ENCODE measurements around the gene NTNG1.
"Not testable (repeated sequence)": the region's sequence is repeated elsewhere in the genome, so short reads cannot be mapped to it uniquely, and the experiment has no call there.

NTNG1 gene

GRCh38 chr1:107202007-107202406 is 61.2 kb downstream of the NTNG1 start:
- H3K9me3 Mint-ChIP-seq: peaks cover 0 to 6% of the 10 kb centered on the region in 2 donors
- H3K4me1 Mint-ChIP-seq: no peaks in the 10 kb centered on the region
- H3K27ac Mint-ChIP-seq: no peak overlapping the region
- no peak overlapping the region for H3K4me3 Mint-ChIP-seq
- DNase-seq (no peak), ATAC-seq (no peak)
- H3K27me3 Mint-ChIP-seq: no peaks in the 10 kb centered on the region

- Mint-ChIP-seq H3K27ac (no peak overlapping the region), H3K4me1 (no peaks in the 10 kb centered on the region), H3K9me3 (peaks cover 4 to 9% of the 10 kb centered on the region in 2 donors), H3K4me3 (no peak overlapping the region), H3K27me3 (no peaks in the 10 kb centered on the region)
- ATAC-seq (no peak), DNase-seq (no peak)
Measured at GRCh38 chr1:107213225-107213624, 72.4 kb downstream of the NTNG1 start.

- no peak for ATAC-seq
- no peak overlapping the region for H3K27ac Mint-ChIP-seq
- no peak for DNase-seq
- H3K4me3 Mint-ChIP-seq: no peak overlapping the region
- H3K27me3 Mint-ChIP-seq: no peaks in the 10 kb centered on the region
- peaks cover 10 to 20% of the 10 kb centered on the region in 2 donors for H3K9me3 Mint-ChIP-seq
- no peaks in the 10 kb centered on the region for H3K4me1 Mint-ChIP-seq
Measured at GRCh38 chr1:107220036-107220435, 79.2 kb downstream of the NTNG1 start.

GRCh38 chr1:107225706-107226105 is 84.9 kb downstream of the NTNG1 start:
- no peaks in the 10 kb centered on the region for H3K27me3 Mint-ChIP-seq
- H3K27ac Mint-ChIP-seq: no peak overlapping the region
- no peak overlapping the region for H3K4me3 Mint-ChIP-seq
- no peak for ATAC-seq
- DNase-seq: no peak
- H3K9me3 Mint-ChIP-seq: no peaks in the 10 kb centered on the region
- no peaks in the 10 kb centered on the region for H3K4me1 Mint-ChIP-seq

- DNase-seq (no peak), ATAC-seq (no peak)
- no peaks in the 10 kb centered on the region for H3K4me1 Mint-ChIP-seq
- H3K27ac Mint-ChIP-seq: no peak overlapping the region
- H3K27me3 Mint-ChIP-seq: no peaks in the 10 kb centered on the region
- no peaks in the 10 kb centered on the region for H3K9me3 Mint-ChIP-seq
- no peak overlapping the region for H3K4me3 Mint-ChIP-seq
Measured at GRCh38 chr1:107228704-107229371, 88.0 kb downstream of the NTNG1 start.

- Mint-ChIP-seq H3K27me3 (no peaks in the 10 kb centered on the region), H3K4me3 (no peak overlapping the region), H3K9me3 (no peaks in the 10 kb centered on the region), H3K4me1 (no peaks in the 10 kb centered on the region), H3K27ac (no peak overlapping the region)
- ATAC-seq (no peak), DNase-seq (no peak)
Measured at GRCh38 chr1:107229711-107230110, 88.9 kb downstream of the NTNG1 start.

- DNase-seq: no peak
- Mint-ChIP-seq H3K4me3 (no peak overlapping the region), H3K4me1 (no peaks in the 10 kb centered on the region), H3K27ac (no peak overlapping the region), H3K27me3 (no peaks in the 10 kb centered on the region), H3K9me3 (no peaks in the 10 kb centered on the region)
- no peak for ATAC-seq
Measured at GRCh38 chr1:107230121-107230520, 89.3 kb downstream of the NTNG1 start.

- Mint-ChIP-seq H3K9me3 (peaks cover 9% of the 10 kb centered on the region in 2 donors), H3K27me3 (no peaks in the 10 kb centered on the region), H3K27ac (no peak overlapping the region), H3K4me3 (no peak overlapping the region), H3K4me1 (no peaks in the 10 kb centered on the region)
- no peak for DNase-seq
- ATAC-seq: no peak
Measured at GRCh38 chr1:107231291-107231690, 90.5 kb downstream of the NTNG1 start.

- ATAC-seq: no peak
- no peak overlapping the region for H3K27ac Mint-ChIP-seq
- no peaks in the 10 kb centered on the region for H3K27me3 Mint-ChIP-seq
- no peak overlapping the region for H3K4me3 Mint-ChIP-seq
- no peaks in the 10 kb centered on the region for H3K4me1 Mint-ChIP-seq
- H3K9me3 Mint-ChIP-seq: peaks cover 16 to 19% of the 10 kb centered on the region in 2 donors
- no peak for DNase-seq
Measured at GRCh38 chr1:107232426-107232825, 91.6 kb downstream of the NTNG1 start.

GRCh38 chr1:107236760-107237159 is 95.9 kb downstream of the NTNG1 start:
- not testable (repeated sequence) for H3K4me1 Mint-ChIP-seq, H3K4me3 Mint-ChIP-seq, ATAC-seq, H3K27ac Mint-ChIP-seq, DNase-seq, H3K27me3 Mint-ChIP-seq
- peaks cover 24 to 34% of the 10 kb centered on the region in 2 donors for H3K9me3 Mint-ChIP-seq

- DNase-seq (no peak), ATAC-seq (no peak)
- H3K27ac Mint-ChIP-seq: no peak overlapping the region
- no peaks in the 10 kb centered on the region for H3K4me1 Mint-ChIP-seq
- peaks cover 0 to 8% of the 10 kb centered on the region in 2 donors for H3K9me3 Mint-ChIP-seq
- peaks cover 30% of the 10 kb centered on the region for H3K27me3 Mint-ChIP-seq
- no peak overlapping the region for H3K4me3 Mint-ChIP-seq
Measured at GRCh38 chr1:107243461-107243860, 102.6 kb downstream of the NTNG1 start.

GRCh38 chr1:107244709-107245500 is 104.1 kb downstream of the NTNG1 start:
- Mint-ChIP-seq H3K4me1 (peaks cover 1% of the 10 kb centered on the region), H3K9me3 (no peaks in the 10 kb centered on the region), H3K27ac (no peak overlapping the region), H3K4me3 (no peak overlapping the region), H3K27me3 (peaks cover 31% of the 10 kb centered on the region)
- ATAC-seq: no peak
- no peak for DNase-seq

GRCh38 chr1:107246775-107247345 is 106.0 kb downstream of the NTNG1 start:
- H3K4me1 Mint-ChIP-seq: peaks cover 5% of the 10 kb centered on the region
- H3K4me3 Mint-ChIP-seq: no peak overlapping the region
- ATAC-seq: no peak
- H3K9me3 Mint-ChIP-seq: no peaks in the 10 kb centered on the region
- H3K27ac Mint-ChIP-seq: no peak overlapping the region
- DNase-seq: no peak
- peaks cover 39% of the 10 kb centered on the region for H3K27me3 Mint-ChIP-seq

- no peaks in the 10 kb centered on the region for H3K9me3 Mint-ChIP-seq
- H3K4me3 Mint-ChIP-seq: no peak overlapping the region
- H3K27me3 Mint-ChIP-seq: peaks cover 36% of the 10 kb centered on the region
- ATAC-seq (no peak), DNase-seq (no peak)
- H3K27ac Mint-ChIP-seq: no peak overlapping the region
- peaks cover 5% of the 10 kb centered on the region for H3K4me1 Mint-ChIP-seq
Measured at GRCh38 chr1:107247679-107248078, 106.8 kb downstream of the NTNG1 start.

- peaks cover 5% of the 10 kb centered on the region for H3K4me1 Mint-ChIP-seq
- DNase-seq: no peak
- no peaks in the 10 kb centered on the region for H3K9me3 Mint-ChIP-seq
- H3K4me3 Mint-ChIP-seq: no peak overlapping the region
- no peak for ATAC-seq
- H3K27ac Mint-ChIP-seq: no peak overlapping the region
- H3K27me3 Mint-ChIP-seq: peaks cover 24% of the 10 kb centered on the region
Measured at GRCh38 chr1:107250169-107250568, 109.3 kb downstream of the NTNG1 start.

- H3K4me1 Mint-ChIP-seq: peaks cover 5% of the 10 kb centered on the region
- H3K27ac Mint-ChIP-seq: no peak overlapping the region
- no peaks in the 10 kb centered on the region for H3K9me3 Mint-ChIP-seq
- peaks cover 24% of the 10 kb centered on the region for H3K27me3 Mint-ChIP-seq
- DNase-seq (no peak), ATAC-seq (no peak)
- H3K4me3 Mint-ChIP-seq: no peak overlapping the region
Measured at GRCh38 chr1:107251083-107251482, 110.2 kb downstream of the NTNG1 start.
